H1 (cell line): ENCODE measurements around the gene SORL1-AS1.

ENCODE experiments used
- ATF2 ChIP-seq: IDR thresholded peaks from 2 replicates; pipeline ENCODE4 v1.6.1; 2012; ENCODE audit warnings: low read length, inconsistent platforms
- ATF3 ChIP-seq: IDR thresholded peaks from 2 replicates; pipeline ENCODE4 v1.6.1; 2011; ENCODE audit warnings: low read depth, mild to moderate bottlenecking, low read length; ENCODE audit not compliant: insufficient read depth
- CBX5 ChIP-seq: fragments of 300-800, 300-1000 bp; sonication (generic); IDR thresholded peaks from 2 replicates; pipeline ENCODE4 v1.7.1; 2016; ENCODE audit warnings: antibody characterized with exemption, low read length, low read depth
- CBX8 ChIP-seq: fragments of 300-800, 300-1000 bp; sonication (generic); IDR thresholded peaks from 2 replicates; pipeline ENCODE4 v1.7.1; 2016; ENCODE audit warnings: low read depth, low read length, borderline replicate concordance
- CEBPB ChIP-seq: IDR thresholded peaks from 2 replicates; pipeline ENCODE4 v1.6.1; 2012; ENCODE audit warnings: low read depth, low read length
- CTCF ChIP-seq, 3 experiments: IDR thresholded peaks; 1 replicate in 2 of 3; 2 replicates in 1 of 3; pipeline versions ENCODE4 v1.5.1 to v1.6.1; 2011; ENCODE audit warnings: low read length in 3 of 3, mild to moderate bottlenecking in 3 of 3, inconsistent platforms in 2 of 3, low read depth in 1 of 3, moderate library complexity in 1 of 3; ENCODE audit not compliant: insufficient read depth in 1 of 3; ENCODE audit errors: control extremely low read depth in 1 of 3
- EZH2 ChIP-seq: fragments of 200-600 bp; sonication (generic); IDR thresholded peaks from 2 replicates; pipeline ENCODE4 v1.7.1; 2012; ENCODE audit warnings: low read depth, mild to moderate bottlenecking, moderate library complexity, low read length, inconsistent platforms; ENCODE audit not compliant: severe bottlenecking
- MAX ChIP-seq: IDR thresholded peaks from 2 replicates; pipeline ENCODE4 v1.6.1; 2012; ENCODE audit warnings: inconsistent platforms
- POLR2A ChIP-seq, 2 experiments: IDR thresholded peaks; 1 replicate in 1 of 2; 2 replicates in 1 of 2; pipeline ENCODE4 v1.6.1; 2011; ENCODE audit warnings: low read depth in 2 of 2, low read length in 2 of 2, mild to moderate bottlenecking in 2 of 2; ENCODE audit errors: control extremely low read depth in 1 of 2
- POLR2AphosphoS5 ChIP-seq: IDR thresholded peaks from 2 replicates; pipeline ENCODE4 v1.6.1; 2011; ENCODE audit warnings: low read depth, low read length
- RNF2 ChIP-seq: fragments of 200-900, 300-1000 bp; sonication (generic); IDR thresholded peaks from 2 replicates; pipeline ENCODE4 v1.7.1; 2016; ENCODE audit warnings: borderline replicate concordance, low read depth, mild to moderate bottlenecking, antibody characterized with exemption, low read length; ENCODE audit not compliant: poor library complexity, severe bottlenecking; ENCODE audit errors: missing control alignments
- TAF1 ChIP-seq: IDR thresholded peaks from 2 replicates; pipeline ENCODE4 v1.6.1; 2011; ENCODE audit warnings: mild to moderate bottlenecking, low read depth, low read length
- YY1 ChIP-seq: IDR thresholded peaks from 2 replicates; pipeline ENCODE4 v1.6.1; 2011; ENCODE audit warnings: low read depth, mild to moderate bottlenecking, low read length

- TF ChIP-seq MAX (no peak), POLR2AphosphoS5 (no peak), TAF1 (no peak), ATF2 (no peak), CBX5 (no peak), EZH2 (no peak), CBX8 (no peak), POLR2A (IDR thresholded peaks at IDR 0.05; ENCODE audit: control extremely low read depth in 1 of 2, low read depth in 2 of 2, low read length in 2 of 2) (no peak), CEBPB (no peak), ATF3 (no peak), RNF2 (no peak), CTCF (IDR thresholded peaks at IDR 0.05; ENCODE audit: control extremely low read depth in 1 of 3, insufficient read depth in 1 of 3, low read depth in 1 of 3, low read length in 3 of 3) (no peak), YY1 (no peak)
Measured at GRCh38 chr11:121472312-121472711, 19.5 kb upstream of the SORL1-AS1 start.
